OCI-LY1 (cell line): ENCODE results near the gene TLCD4.

Experiments
- CTCF ChIP-seq: fragments of 200-600 bp; sonication (generic), shearing (Covaris generic); IDR thresholded peaks from 2 replicates; pipeline ENCODE4 v1.5.1; 2017; ENCODE audit warnings: mild to moderate bottlenecking, antibody characterized with exemption, low read length, moderate library complexity, mixed read lengths
- EZH2 ChIP-seq: fragments of 200-600 bp; sonication (generic), shearing (Covaris generic); IDR thresholded peaks from 2 replicates; pipeline ENCODE4 v1.8.0; 2017; ENCODE audit warnings: borderline replicate concordance, mixed run types, mild to moderate bottlenecking, antibody characterized with exemption, low read length, moderate library complexity, mixed read lengths

GRCh38 chr1:95138223-95138622 is 21.1 kb downstream of the TLCD4 start:
- TF ChIP-seq CTCF (no peak), EZH2 (no peak)
